NOMO-1 treated with dmso at 0.1 percent for 144 hours (cell line): ENCODE results near the gene VSIR.

Experiments
- DNase-seq: peaks from one replicate; lab custom pipeline; 2025; ENCODE audit not compliant: unreplicated experiment; lab: John Stamatoyannopoulos, UW

VSIR gene

GRCh38 chr10:71735709-71736569, 37.4 kb downstream of the VSIR start:
- peak; percentile 51 for DNase-seq

DNA sequence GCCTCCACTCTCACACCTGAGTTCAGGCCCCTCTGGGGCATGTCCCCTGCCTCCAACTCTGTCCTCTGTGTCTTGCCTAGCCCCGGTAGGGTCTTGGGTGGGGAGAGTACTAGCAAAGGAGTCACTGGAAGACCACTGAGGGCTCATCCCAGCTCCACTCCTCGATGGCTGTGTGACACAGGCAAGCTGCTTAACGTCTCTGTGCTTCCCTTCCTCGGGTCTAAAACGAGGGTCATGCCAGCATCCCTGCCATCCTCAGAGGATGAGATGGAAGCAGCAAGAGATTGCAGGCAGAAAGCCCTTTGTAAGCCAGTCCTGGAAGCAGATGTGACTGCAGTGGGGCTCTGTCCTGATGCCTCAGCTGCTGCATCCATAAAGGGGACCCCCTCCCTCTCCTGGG, 38.5 kb downstream of the VSIR start:
- DNase-seq: no peak

GRCh38 chr10:71731791-71732190, 41.5 kb downstream of the VSIR start:
- no peak for DNase-seq

- peak; percentile 60 for DNase-seq
These were observed 44.1 kb downstream of the VSIR start for GRCh38 chr10:71729161-71729636.

DNA sequence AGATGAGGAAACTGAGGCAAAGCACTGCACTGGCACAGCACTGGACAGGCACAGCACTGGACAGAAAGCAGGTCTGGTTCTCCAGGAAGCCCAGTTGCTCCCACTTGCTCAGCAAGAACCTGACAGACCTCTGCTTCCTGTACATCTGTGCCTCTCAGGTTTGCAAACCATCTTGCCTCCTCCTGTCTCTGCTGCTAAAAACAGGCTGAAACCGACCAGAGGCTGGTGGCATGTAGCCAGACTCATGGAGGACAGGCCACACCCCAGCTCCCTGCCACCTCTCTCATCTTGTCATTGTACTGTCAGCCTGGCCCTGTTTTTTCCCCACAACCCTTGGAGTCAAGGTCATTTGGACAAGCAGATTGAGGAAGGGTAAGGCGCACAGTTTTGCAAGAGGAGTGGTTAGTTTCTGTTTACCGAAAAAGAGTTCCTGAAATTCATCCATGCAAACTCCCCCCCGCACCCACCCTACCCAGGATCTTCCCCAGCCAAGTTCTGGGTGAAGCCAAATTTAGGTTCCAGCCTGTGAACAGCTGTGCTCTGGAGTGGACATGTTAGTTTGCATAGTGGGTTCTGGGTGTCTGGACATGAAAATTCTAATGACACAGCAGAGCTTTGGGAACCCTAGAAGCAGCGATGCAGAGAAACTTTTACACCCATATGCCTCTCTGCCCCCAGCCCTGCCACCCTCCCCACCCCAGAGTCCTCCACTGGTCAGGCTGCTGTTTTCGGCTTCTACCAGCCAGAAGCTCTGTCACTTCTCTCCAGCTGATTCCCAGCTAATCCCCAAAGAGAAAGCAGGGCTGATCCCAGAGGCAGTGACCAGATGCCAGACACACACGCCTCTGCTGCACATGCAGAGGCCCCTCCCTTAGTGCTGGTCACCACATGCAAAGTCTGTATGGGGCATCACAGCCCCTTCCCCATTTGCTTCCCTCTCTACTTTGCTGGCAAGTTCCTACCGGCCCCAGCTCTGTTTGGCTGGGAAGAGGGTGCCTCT, 45.3 kb downstream of the VSIR start:
- peak; percentile 95 for DNase-seq

GRCh38 chr10:71727105-71727737, 46.1 kb downstream of the VSIR start:
- no peak for DNase-seq

- no peak for DNase-seq
These were observed 46.7 kb downstream of the VSIR start for GRCh38 chr10:71726580-71727104.

GRCh38 chr10:71725998-71726579, 47.2 kb downstream of the VSIR start:
- DNase-seq: no peak

- DNase-seq: no peak
These were observed 48.1 kb downstream of the VSIR start for GRCh38 chr10:71725249-71725648.

GRCh38 chr10:71724539-71724938, 48.8 kb downstream of the VSIR start:
- no peak for DNase-seq

GRCh38 chr10:71723311-71723710, 50.0 kb downstream of the VSIR start:
- DNase-seq: no peak

GRCh38 chr10:71722849-71723248, 50.5 kb downstream of the VSIR start:
- no peak for DNase-seq

DNA sequence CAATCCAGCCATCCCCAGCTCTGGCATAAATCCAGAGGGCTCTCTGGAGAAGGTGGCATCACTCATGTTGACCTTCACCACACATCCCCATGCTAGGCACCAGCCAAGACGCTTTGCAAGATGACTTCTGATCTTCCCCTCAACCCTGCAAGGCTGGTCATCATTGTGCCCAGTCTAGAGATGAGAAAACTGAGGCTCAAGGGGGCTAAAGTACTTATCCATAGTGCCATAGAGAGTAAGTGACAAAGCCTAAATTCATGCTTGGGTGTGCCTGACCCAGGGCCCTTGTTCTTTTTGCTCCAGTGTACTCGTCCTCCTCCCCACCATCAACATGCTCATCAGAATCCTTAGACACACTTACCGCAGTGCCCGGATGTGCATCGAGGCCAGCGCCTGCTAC, 52.0 kb downstream of the VSIR start:
- no peak for DNase-seq

DNA sequence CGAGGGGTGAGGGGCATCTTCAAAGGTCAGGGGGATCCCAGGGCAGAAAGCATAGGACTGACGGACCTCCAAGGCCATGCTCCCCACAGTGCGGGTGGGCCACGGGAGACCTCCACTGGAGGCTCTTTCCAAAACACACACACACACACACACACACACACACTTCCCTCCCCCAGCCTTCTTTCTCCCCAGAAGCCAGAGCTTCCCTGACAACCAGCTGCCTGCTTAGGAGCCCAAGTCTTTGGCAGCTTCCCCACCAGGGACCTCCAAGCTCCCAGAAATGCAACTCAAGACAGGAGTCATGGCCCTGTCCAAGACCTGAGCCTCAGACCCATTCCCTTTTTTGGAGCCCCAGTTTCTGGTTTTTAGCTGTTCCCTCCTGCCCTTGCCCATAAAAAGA, 53.0 kb downstream of the VSIR start:
- DNase-seq: no peak

DNA sequence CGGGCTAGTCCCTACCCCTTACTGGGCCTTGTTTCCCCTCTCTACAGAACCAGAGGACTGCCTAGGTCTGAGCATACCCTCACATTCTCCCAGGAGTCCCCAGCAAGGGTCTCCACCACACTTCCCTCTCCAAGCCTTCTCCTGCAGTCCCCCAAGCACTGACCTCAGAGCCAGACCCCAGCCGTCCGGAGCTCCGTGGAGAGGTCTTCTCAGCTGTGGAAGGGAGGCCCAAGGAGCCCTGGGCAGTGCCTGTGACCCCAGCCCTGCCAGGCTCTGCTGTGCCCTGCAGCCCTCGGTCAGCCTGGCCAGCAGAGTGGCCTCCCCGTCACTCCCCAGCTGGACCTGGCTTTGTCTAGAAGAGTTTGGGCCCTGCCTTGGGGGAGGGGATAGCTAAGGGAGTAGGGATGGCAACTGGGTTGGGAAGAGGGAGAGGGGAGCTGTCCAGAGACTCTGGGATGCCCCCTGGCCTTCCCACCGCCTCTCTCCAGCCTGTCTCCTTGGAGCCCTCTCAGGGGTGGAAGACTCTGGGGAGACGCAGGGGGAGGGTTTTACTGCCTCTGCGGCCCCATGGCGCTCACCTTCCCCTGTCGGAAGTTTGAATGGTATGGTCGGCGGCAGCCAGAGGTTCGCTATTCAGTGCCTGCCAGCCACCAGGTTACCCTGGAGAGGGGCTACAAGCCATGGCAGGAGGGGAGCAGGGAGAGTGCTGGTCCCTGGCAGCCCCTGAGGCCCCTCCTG, 53.7 kb downstream of the VSIR start, which contains the start of gene C10orf105:
Gene C10orf105, minus strand, starts transcription at position 315 of the 738 bp plus-strand sequence. CDS start 3,441 bp downstream, outside the sequence.
- no peak for DNase-seq

DNA sequence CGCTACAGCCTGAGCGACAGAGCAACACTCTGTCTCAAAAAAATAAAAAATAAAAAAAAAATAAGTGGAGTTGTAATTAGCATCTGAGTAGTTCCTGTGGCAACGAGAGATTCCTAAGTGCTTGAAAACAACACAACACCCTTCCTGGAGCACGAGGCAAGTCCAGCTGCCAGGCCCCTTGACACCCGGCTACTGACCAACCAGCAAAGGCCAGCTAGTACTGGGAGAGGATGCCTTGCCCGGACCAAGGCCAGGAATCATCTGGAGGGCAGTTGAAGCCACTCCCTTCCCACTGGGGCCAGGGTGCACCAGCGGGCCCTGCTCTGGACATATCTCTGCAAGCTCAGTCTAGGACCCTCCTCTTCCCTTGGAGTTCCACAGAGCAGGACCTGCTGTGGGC, 54.3 kb downstream of the VSIR start:
- DNase-seq: no peak

DNA sequence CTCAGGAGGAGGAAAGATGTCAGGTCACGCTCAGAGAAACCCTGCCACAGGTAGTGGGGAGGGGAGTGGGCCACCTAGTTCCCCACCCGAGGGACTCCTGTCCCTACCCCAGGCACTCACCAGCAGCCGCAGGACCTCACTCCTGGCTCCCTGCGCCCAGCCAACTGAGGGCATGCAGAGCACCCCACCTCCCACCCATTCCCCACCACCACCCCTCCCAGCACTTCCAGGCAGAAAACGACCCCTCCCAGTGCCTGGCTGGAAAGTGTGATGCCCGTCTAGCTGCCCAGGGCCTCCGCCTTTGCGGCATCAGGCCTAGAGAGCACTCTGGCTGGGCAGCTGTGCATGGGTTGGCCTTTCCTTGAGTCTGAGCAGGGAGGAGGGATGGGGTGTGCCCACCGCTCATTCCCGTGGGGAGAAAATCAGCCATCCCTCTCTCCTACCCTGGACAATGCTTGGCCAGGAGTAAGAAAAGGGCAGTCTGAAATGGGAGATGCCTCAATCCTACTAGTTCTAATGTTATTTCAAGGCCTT, 55.1 kb downstream of the VSIR start:
- DNase-seq: no peak

GRCh38 chr10:71717551-71717951, 55.8 kb downstream of the VSIR start:
- DNase-seq: no peak

- DNase-seq: no peak
These were observed 56.3 kb downstream of the VSIR start for GRCh38 chr10:71717056-71717455.
